Right ventricle myocardium superior (tissue), 1 donor: ENCODE results near the gene LIPG. TPM values are rescaled to one million over a fixed set of nuclear protein-coding genes. Genes with fewer than 3 reads are reported as not detected.

Experiments used
- ATAC-seq: fragments of 200-7000 bp; cut with Tn5 transposase; one replicate; pipeline ENCODE4 v1.9.1; 2020; ENCODE audit warnings: mild to moderate bottlenecking; ENCODE audit not compliant: poor library complexity
- DNase-seq: peaks from one replicate; pipeline ENCODE4 v3.0.0-alpha.2; 2020
- intact Hi-C: fragments of 100-400 bp; cut with DNase I; formaldehyde crosslinking; loops from one replicate; pipeline ENCODE4 v1.11.2; 2022
- total RNA-seq: library from RNA; stranded (reverse); fragmentation: NEBNext Ultra II Directional; extraction: Animal tissue kit (Norgen Biotek cat#: 25700); gene quantifications from one replicate; pipeline ENCODE4 v1.2.1, GENCODE V29; 2021
- donor health status: DM: no; HTN: yes; CAD: no; lungs with severe emphysema.

Gene LIPG
- total RNA-seq, 1 donor from 2014 or later = 0.19 TPM

DNA sequence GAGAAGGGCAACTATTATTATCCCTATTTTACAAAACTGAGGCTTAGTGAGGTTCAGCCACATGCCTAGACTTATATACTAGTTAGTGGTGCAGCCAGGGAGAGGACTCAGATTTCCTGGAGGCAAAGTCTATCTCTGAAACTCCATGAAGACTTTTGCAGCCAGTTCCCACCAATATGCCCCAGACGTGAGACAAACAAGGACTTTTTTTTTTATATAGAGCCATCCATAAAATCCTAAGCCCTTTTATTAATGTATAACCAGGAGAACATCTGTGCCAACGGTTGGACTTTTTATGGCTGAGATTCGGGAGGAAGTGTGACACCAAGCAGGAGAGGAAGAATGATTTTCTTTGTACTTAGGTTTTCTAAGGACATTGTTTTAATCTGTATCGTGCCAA, 29.9 kb downstream of the LIPG start:
- DNase-seq (no peak), ATAC-seq (no peak)
- intact Hi-C loops = no loop called here

DNA sequence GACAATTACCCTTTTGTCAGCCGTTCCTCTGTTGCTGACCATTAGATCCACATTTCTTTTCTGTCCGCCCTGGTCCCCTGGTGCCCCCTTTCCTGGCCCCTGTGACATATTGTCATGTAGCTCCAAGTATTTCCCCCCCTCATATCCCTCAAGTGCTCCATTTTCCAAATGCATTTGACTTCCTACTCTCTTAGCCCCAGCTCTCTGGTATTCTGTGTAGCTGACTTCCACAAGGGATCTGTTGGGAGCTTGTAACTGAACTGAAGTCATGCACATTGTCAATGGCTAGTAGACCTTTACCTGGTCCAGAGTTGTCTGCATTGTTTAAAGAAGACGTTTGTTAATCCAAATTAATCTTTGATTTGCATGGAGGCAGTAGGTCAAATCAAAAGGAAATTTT, 34.8 kb downstream of the LIPG start:
- no peak for DNase-seq
- ATAC-seq = no peak
- intact Hi-C loops = no loop called here

DNA sequence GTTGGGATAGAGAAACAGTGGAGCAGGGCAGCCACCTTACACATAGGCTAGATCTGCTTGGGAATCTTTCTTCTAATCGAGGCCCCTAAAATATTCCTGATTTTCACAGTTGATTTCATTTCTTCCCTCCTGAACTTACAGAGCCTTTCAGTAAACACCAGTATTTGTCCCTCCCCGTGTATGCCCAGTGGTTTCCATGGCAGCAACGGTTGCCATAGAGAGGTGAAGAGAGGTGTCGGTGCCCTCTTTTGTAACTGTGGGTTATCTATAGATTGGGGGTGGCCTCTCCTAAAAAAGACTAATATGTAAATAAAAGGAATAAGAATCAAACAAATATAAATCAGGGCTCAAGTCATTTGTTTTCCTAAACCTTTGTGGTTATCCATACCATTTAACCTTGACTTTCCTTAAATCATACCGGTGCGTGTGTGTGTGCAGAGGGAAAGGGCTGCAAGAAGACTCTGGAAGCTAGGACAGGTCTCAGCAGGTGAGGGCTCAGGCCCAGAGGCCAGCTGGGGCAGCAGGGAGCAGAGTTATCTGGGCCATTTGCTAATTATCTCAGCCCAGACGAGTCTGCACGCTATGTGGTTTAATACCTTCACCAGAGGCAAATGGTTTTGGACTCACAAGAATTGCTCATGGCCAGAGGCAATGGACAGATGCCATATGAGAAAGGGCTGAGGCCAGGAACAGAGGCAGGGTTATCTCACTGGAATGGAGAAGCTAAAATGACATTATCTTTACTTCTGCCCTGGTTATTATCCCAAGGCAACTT, 35.5 kb downstream of the LIPG start:
- intact Hi-C loops = no loop called here
- no peak for ATAC-seq
- no peak for DNase-seq

DNA sequence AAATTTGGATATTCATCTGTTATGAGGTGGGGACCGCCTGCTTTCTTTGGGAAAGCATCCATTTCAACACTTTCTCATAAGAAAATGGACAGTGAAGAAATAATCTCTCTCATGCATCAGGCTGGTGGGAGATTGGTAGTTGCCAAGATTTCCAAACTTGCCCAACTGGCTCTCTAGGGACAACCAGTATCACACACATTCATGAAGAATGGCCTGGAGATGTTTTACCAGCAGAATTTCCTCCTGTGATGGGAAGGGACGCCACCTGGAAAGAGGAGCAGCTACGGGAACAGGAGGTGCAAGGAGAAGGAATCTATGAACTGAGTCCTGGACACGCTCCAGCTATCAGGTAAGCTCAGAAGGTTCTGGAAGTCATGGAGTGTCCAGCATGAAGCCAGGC, 39.4 kb downstream of the LIPG start:
- DNase-seq (no peak), ATAC-seq (no peak)
- intact Hi-C loops = no loop called here

DNA sequence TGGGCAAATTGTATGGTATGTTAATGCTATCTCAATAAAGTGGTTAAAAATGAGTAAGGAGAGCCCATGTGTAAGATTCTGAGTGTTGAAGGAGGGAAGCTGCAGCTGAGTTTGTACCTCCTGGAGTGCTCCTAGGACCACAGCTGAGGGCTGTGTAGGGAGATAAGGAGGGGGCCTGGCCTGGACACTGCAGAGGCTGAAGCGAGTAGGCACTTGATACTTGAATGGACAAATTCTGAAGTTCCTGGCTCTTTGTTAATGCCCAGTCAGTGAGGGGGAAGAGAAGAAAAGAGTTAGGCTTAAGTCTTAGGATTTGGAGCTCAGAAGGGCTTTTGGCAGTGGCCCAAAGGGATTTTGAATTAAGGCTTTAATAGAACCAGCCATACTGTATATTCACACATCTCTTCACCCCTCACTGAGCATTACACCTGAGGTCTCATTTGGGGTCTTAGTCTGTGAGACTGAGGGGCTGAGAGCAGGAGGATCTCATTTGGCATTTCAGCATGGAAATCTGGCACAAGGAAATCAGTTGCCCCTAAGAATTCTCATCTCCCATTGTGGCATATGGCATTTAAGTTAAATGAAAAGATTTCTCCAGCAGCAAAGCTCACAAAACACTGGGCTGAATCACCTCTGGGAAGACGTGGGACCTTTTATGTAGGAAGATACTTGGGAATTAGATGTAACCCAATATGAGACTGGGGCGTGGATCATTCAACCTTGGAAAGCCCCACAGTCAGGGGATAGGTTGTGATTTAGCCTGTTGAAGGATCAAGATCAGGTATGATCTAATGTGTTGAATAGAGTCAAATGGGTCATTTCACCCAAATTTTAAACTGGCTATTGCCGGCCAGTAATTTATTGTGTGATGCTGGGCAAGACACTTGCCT, 46.8 kb downstream of the LIPG start:
- ATAC-seq (no peak), DNase-seq (no peak)
- intact Hi-C loops = no loop called here

DNA sequence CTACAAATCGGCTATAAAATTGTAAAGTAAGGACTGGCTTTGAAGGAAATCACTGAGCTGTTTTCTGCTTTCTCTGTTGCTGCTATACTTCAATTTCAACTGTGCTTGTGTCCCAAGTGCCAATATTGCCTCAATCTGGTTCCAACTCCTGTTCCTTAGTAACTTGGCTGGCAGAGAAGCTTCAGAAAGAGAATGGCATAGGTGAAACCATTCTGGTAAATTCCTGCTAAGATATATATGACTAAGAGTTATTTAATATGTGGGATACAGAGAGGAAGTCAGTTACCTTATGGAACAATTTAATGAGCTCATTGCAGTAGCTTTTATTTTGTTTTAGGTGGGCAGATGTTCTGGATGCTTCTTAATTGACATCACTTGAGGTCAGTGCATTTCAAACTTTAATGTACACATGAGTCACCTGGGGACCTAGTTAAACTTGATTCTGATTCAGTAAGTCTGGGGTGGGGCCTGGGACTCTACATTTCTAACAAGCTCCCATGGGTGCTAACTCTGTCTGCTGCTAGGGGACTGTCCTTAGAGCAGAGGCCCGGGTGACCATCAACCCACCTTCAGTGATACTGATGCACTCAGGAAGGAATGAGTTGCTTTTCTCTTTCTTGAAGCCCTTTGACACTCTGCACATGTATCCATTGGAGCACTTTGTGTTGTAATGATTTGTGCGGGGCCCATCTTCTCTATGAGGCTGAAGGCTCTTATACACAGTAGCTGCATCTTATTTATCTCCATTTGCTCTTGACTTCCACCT, 47.6 kb downstream of the LIPG start:
- intact Hi-C loops = no loop called here
- DNase-seq (no peak), ATAC-seq (no peak)

DNA sequence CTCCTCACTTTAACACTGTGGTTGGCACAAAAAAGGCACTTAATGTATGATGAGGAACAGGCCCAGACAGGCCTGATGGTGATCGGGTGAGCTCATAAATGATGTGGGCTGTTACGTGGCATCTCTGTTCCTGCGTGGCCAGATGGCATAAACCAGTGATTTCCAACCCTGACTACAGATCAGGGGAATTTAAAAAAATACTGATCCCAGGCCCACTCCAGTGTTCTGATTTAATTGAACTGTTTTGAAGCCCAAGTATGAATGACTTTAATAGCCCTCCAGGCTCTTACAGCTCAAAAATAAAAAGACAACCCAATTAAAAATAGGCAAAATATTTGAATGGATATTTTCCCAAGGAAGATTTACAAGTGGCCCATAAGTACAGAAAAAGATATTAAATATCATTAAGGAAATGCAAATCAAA, 48.2 kb downstream of the LIPG start:
- intact Hi-C loops = no loop called here
- no peak for ATAC-seq
- no peak for DNase-seq

DNA sequence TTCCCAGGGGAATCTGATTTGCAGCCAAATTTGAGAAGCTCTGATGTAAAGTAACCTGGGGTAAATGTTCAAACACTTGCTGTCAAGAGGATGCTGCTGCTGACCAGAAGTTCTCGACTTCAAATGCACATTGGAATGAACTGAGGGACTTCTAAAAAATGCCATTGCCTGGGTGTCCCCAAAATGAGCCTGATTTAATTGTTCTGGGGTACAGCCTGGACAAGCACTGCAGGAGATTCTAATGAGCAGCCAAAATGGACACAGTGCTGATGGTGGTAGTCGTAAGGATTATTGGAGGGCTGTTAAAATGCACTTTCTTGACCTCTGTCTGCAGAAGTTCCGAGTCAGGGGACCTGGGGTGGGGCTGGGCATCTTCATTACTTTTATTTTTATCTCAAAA, 49.5 kb downstream of the LIPG start:
- no peak for ATAC-seq
- intact Hi-C loops = no loop called here
- DNase-seq = no peak

DNA sequence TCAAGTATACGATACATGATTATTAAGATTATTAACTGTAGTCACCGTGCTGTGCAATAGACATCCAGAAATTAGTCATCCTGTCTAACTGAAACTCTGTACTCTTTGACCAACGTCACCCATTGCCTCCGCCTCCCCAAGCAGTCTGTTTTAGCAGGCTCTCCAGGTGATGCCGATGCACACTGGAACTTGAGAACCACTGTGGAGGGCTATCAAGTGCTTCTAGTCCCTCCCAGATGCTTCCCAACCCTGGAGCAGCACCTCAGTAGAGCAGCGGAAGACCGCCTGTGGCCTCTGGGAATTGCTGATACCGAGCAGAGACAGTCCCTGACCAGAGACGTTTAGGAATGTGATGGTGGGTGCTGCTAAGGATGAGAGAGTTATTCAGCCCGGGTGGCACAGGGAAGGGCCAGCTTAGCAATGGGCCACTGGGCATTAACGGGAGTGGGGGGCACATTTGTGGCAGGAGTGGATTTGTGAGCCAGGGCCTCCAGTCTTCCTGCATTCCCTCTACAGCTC, 50.7 kb downstream of the LIPG start:
- DNase-seq (no peak), ATAC-seq (no peak)
- intact Hi-C loops = no loop called here

DNA sequence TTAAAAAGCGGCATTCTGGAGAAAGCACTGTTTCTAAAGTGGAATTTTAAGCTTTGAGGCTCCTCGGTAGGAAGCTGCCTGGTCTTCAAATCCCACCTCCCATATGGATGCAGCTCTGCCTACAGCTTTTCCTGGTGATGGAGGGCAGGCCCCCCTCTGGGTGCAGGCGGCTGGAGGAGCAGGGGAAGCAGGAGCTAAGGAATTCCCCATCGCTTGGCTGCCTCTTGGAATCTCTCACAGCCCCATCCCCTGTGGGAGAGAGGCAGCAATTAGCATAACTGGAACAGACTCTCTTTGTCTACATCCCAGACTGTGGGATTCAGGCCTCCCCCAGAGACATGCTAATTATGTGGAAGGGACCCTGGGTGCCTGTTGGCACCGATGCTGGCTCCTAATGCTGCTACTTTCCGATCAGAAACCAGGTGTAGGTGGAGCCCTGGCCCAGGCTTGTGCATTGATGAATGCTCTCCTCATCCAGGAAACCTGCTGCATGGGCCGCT, 51.3 kb downstream of the LIPG start:
- ATAC-seq (no peak), DNase-seq (no peak)
- intact Hi-C loops = no loop called here

DNA sequence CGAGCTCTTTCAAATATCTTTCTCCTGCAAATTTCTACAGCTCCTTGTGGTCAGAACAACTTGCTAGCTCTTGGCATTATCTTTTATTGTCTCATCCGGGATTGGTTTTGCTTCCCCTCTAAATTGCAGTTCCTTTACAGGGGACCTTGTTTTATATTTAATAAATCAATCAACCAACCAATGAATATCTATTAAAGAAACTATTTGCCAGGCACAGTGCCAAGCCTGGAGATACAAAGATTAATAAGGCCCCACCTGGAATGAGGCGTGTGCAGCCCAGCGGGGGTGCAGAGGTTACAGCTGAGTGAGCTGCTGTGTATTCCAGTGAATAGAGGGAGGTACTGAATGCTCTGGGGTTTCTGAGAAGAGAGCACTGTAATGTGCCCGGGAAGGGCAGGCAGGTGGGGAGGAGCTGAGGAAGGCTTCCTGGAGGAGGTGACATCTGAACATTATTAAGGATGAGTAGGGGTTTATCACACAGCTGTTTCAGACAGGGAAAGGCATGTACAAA, 51.8 kb downstream of the LIPG start:
- intact Hi-C loops = no loop called here
- ATAC-seq (no peak), DNase-seq (no peak)

DNA sequence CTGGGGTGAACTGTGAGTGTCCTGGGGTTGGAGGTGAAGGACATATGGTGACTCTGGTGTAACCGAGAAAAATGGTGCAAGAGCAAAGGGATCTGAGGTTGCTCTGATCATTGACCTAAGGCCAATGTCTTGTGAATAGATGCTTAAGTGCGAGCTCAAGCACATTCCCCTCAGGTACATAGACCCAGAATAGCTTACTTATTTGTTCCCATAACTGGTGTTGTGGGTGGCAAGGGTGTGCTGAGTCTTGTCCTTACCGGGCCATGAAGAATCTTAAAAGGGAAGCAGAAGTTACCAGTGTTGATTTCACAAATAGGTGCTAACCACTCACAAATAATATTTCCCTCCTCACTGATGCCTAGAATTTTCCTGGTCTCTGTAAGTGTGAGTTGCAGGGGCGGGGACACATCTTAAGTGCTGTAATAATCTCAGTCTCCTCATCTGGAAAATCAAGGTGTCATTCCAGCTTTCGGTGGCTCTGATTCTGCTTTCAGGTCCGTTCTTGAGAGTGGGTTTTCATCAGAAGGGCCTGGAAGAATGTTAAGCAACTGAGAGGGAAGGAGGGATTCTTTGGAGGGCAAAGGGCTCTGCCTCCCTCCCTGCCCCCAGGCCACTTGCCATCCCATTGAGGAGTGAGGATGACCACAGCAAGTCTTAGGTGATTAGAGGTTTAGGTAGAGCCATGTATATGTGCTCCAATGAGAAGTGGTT, 54.9 kb downstream of the LIPG start:
- intact Hi-C loops = no loop called here
- ATAC-seq (no peak), DNase-seq (no peak)

DNA sequence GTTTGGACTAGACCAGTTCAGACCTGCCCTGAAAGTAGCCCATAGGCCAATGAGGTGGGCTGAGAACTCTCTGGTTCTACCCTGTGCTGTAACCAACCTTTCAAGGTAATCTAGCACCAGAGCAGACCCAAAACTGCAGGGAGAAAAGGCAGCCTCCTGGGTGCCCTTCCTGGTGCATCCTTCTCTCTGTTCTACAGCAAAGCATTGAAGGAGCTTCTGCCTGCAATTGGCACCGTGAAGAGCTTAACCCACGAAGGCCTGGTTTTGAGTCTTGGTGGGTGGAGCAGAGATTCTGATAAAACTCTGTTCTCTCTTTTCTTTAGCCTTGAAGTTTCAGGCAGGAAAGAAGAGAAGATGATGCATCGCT, 55.5 kb downstream of the LIPG start:
- DNase-seq (no peak), ATAC-seq (no peak)
- intact Hi-C loops = no loop called here

DNA sequence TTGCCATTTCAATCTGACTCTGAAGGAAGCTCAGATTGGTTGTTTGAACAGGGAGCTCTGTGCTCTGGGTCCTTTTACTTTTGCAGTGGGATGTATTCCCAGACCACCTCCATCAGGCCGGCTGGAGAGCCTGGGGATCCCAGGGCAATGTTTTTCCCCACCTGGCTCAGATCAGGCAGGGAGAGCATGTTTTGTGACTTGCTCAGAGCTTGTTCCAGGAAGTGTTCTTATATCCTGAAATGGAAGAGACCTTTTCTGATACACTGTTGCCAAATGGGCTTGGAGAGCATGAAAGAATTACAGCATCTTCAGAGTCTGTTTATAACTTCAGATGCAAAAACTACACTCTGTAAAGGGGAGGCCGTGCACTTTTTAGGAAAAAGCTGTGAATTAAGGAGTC, 56.0 kb downstream of the LIPG start:
- no peak for ATAC-seq
- no peak for DNase-seq
- intact Hi-C loops = no loop called here

DNA sequence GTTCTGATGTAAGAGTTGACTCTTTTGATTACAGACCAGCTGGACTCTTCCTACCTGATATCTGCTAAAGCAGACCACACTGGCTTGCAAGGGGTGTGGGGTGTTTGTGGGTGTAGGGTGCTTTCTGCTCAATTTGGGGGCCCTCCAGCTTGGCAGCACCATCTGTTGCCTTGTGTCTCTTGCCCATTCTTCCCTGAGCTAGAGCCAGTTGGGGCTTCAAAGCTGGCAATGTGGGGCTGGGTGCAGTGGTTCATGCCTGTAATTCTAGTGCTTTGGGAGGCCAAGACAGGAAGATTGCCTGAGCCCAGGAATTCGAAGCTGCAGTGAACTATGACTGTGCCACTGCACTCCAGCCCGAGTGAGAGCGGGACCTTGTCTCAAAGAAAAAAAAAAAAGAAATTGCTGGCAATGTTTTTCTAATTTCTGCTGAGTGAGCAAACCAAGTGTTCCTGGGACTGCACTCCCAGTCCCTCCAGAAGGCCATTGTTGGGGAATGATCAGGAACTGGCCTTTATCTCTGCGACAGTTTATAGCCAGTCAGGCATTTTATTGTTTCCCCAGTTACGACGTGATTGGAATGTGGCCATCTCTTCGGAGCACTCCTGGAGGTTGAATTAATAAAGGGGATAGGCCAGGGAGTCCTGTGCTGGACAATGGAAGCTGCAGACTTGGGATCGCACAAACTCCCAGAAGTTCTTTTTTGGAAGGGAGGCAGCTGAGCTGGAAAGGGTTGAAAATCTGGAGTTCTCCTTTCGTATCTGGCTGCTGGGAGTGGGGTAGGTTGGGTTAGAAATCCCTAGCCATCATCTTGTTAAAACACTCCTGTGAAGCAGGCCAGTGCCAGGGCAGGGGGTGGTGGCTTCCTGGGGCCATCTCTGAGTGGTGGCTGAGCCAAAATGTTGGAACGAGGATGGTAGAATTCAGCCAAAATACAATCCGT, 57.2 kb downstream of the LIPG start:
- intact Hi-C loops = no loop called here
- ATAC-seq = peak; percentile 55
- peak; percentile 56 for DNase-seq

DNA sequence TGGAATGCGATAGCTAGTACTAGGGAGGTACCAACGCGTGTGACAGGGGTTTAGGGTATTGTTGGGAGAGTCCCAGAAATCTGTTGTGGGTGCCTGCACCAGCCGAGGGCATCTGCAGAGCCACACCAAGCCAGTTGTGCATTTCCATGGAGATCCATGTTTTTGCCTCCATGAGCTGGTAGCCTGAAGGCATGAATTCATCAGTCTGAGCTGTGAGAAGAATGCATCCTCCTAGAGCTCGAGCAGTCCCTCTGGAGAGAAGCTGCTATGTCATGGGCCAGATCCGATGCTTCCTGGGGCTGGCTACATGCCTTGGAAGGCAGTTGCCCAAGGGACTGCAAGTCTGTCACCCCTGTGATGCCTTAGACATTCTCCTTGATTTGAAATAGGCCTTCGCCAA, 57.9 kb downstream of the LIPG start:
- no peak for ATAC-seq
- intact Hi-C loops = no loop called here
- no peak for DNase-seq

DNA sequence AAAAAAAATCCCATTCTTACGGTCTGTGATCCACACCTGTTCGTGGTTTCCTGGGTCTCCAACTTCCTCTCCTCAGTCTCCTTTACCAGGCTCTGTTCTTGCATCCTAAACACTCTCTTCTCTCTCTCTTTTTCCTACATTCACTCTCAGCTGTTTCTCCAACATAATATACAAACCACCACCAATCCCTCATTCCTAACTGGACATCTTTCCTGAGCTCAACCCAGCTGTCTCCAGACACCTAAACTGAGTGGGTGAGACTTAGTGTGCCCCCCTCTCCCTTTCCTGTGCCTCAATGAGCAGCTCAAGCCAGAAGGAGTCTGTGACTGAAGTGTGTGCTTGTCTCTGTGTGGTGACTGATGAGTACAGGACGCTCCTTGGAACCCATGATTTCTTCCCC, 59.4 kb downstream of the LIPG start:
- intact Hi-C loops = no loop called here

More for the DNA sequence above, 59.4 kb downstream of the LIPG start:
- DNase-seq (no peak), ATAC-seq (no peak)
